Measurements from ENCODE around the gene BICC1.

BICC1 gene

GRCh38 chr10:58570307-58570723, 57.6 kb downstream of the BICC1 start:
- Mint-ChIP-seq H3K27ac (no peak overlapping the region), H3K36me3 (ENCODE audit: low read depth) (no peaks in the 10 kb centered on the region), H3K27me3 (no peaks in the 10 kb centered on the region), H3K4me3 (no peak overlapping the region), H3K4me1 (ENCODE audit: low read depth) (no peaks in the 10 kb centered on the region), H3K9me3 (peaks cover 7% of the 10 kb centered on the region)

GRCh38 chr10:58570979-58571378, 58.3 kb downstream of the BICC1 start:
- H3K9me3 Mint-ChIP-seq = peaks cover 7% of the 10 kb centered on the region
- no peak overlapping the region for H3K27ac Mint-ChIP-seq
- H3K36me3 Mint-ChIP-seq (ENCODE audit: low read depth) = no peaks in the 10 kb centered on the region
- H3K4me1 Mint-ChIP-seq (ENCODE audit: low read depth) = no peaks in the 10 kb centered on the region
- H3K27me3 Mint-ChIP-seq = no peaks in the 10 kb centered on the region
- no peak overlapping the region for H3K4me3 Mint-ChIP-seq

GRCh38 chr10:58573144-58573543, 60.5 kb downstream of the BICC1 start:
- H3K27me3 Mint-ChIP-seq = no peaks in the 10 kb centered on the region
- peaks cover 7% of the 10 kb centered on the region for H3K9me3 Mint-ChIP-seq
- H3K4me1 Mint-ChIP-seq (ENCODE audit: low read depth) = no peaks in the 10 kb centered on the region
- H3K4me3 Mint-ChIP-seq = no peak overlapping the region
- no peaks in the 10 kb centered on the region for H3K36me3 Mint-ChIP-seq (ENCODE audit: low read depth)
- H3K27ac Mint-ChIP-seq = no peak overlapping the region

GRCh38 chr10:58574058-58574457, 61.4 kb downstream of the BICC1 start:
- peaks cover 7% of the 10 kb centered on the region for H3K9me3 Mint-ChIP-seq
- H3K4me3 Mint-ChIP-seq = no peak overlapping the region

GRCh38 chr10:58575491-58575890, 62.8 kb downstream of the BICC1 start:
- H3K27ac Mint-ChIP-seq = no peak overlapping the region
- H3K36me3 Mint-ChIP-seq (ENCODE audit: low read depth) = no peaks in the 10 kb centered on the region
- H3K4me1 Mint-ChIP-seq (ENCODE audit: low read depth) = no peaks in the 10 kb centered on the region
- H3K27me3 Mint-ChIP-seq = no peaks in the 10 kb centered on the region
- no peak overlapping the region for H3K4me3 Mint-ChIP-seq
- peaks cover 5% of the 10 kb centered on the region for H3K9me3 Mint-ChIP-seq

More at GRCh38 chr10:58574058-58574457, 61.4 kb downstream of the BICC1 start:
- Mint-ChIP-seq H3K4me1 (ENCODE audit: low read depth) (no peaks in the 10 kb centered on the region), H3K27ac (no peak overlapping the region), H3K27me3 (no peaks in the 10 kb centered on the region), H3K36me3 (ENCODE audit: low read depth) (no peaks in the 10 kb centered on the region)

- Mint-ChIP-seq H3K27ac (no peak overlapping the region), H3K9me3 (no peaks in the 10 kb centered on the region), H3K27me3 (no peaks in the 10 kb centered on the region), H3K36me3 (ENCODE audit: low read depth) (no peaks in the 10 kb centered on the region), H3K4me3 (no peak overlapping the region), H3K4me1 (ENCODE audit: low read depth) (no peaks in the 10 kb centered on the region)
These were observed 64.2 kb downstream of the BICC1 start for GRCh38 chr10:58576751-58577436.

GRCh38 chr10:58577437-58577777, 64.7 kb downstream of the BICC1 start:
- Mint-ChIP-seq H3K27me3 (no peaks in the 10 kb centered on the region), H3K27ac (no peak overlapping the region), H3K4me3 (no peak overlapping the region), H3K4me1 (ENCODE audit: low read depth) (no peaks in the 10 kb centered on the region), H3K9me3 (no peaks in the 10 kb centered on the region), H3K36me3 (ENCODE audit: low read depth) (no peaks in the 10 kb centered on the region)

GRCh38 chr10:58578366-58578765, 65.7 kb downstream of the BICC1 start:
- H3K4me1 Mint-ChIP-seq (ENCODE audit: low read depth) = no peaks in the 10 kb centered on the region
- H3K27ac Mint-ChIP-seq = no peak overlapping the region
- no peaks in the 10 kb centered on the region for H3K36me3 Mint-ChIP-seq (ENCODE audit: low read depth)
- no peaks in the 10 kb centered on the region for H3K27me3 Mint-ChIP-seq
- no peak overlapping the region for H3K4me3 Mint-ChIP-seq
- no peaks in the 10 kb centered on the region for H3K9me3 Mint-ChIP-seq

- H3K36me3 Mint-ChIP-seq (ENCODE audit: low read depth) = no peaks in the 10 kb centered on the region
These were observed 66.5 kb downstream of the BICC1 start for GRCh38 chr10:58579011-58579655.

GRCh38 chr10:58582045-58582444, 69.4 kb downstream of the BICC1 start:
- Mint-ChIP-seq H3K4me3 (no peak overlapping the region), H3K27me3 (no peaks in the 10 kb centered on the region), H3K9me3 (no peaks in the 10 kb centered on the region), H3K27ac (no peak overlapping the region), H3K36me3 (ENCODE audit: low read depth) (no peaks in the 10 kb centered on the region), H3K4me1 (ENCODE audit: low read depth) (no peaks in the 10 kb centered on the region)

More at GRCh38 chr10:58579011-58579655, 66.5 kb downstream of the BICC1 start:
- no peak overlapping the region for H3K4me3 Mint-ChIP-seq
- H3K9me3 Mint-ChIP-seq = no peaks in the 10 kb centered on the region
- H3K27ac Mint-ChIP-seq = no peak overlapping the region
- H3K4me1 Mint-ChIP-seq (ENCODE audit: low read depth) = no peaks in the 10 kb centered on the region
- no peaks in the 10 kb centered on the region for H3K27me3 Mint-ChIP-seq

GRCh38 chr10:58585435-58585834, 72.8 kb downstream of the BICC1 start:
- H3K27me3 Mint-ChIP-seq = no peaks in the 10 kb centered on the region
- no peaks in the 10 kb centered on the region for H3K4me1 Mint-ChIP-seq (ENCODE audit: low read depth)
- no peak overlapping the region for H3K4me3 Mint-ChIP-seq
- no peak overlapping the region for H3K27ac Mint-ChIP-seq
- H3K36me3 Mint-ChIP-seq (ENCODE audit: low read depth) = no peaks in the 10 kb centered on the region
- H3K9me3 Mint-ChIP-seq = no peaks in the 10 kb centered on the region

- Mint-ChIP-seq H3K27ac (no peak overlapping the region), H3K27me3 (no peaks in the 10 kb centered on the region), H3K36me3 (ENCODE audit: low read depth) (no peaks in the 10 kb centered on the region), H3K4me3 (no peak overlapping the region), H3K4me1 (ENCODE audit: low read depth) (no peaks in the 10 kb centered on the region), H3K9me3 (no peaks in the 10 kb centered on the region)
These were observed 73.9 kb downstream of the BICC1 start for GRCh38 chr10:58586282-58587245.

GRCh38 chr10:58587676-58588075, 75.0 kb downstream of the BICC1 start:
- Mint-ChIP-seq H3K9me3 (no peaks in the 10 kb centered on the region), H3K4me1 (ENCODE audit: low read depth) (no peaks in the 10 kb centered on the region), H3K4me3 (no peak overlapping the region), H3K27me3 (no peaks in the 10 kb centered on the region), H3K36me3 (ENCODE audit: low read depth) (no peaks in the 10 kb centered on the region), H3K27ac (no peak overlapping the region)

GRCh38 chr10:58588673-58589265, 76.1 kb downstream of the BICC1 start:
- Mint-ChIP-seq H3K27me3 (no peaks in the 10 kb centered on the region), H3K4me1 (ENCODE audit: low read depth) (no peaks in the 10 kb centered on the region), H3K36me3 (ENCODE audit: low read depth) (no peaks in the 10 kb centered on the region), H3K9me3 (no peaks in the 10 kb centered on the region), H3K4me3 (no peak overlapping the region), H3K27ac (no peak overlapping the region)
